Panc1 (cell line): ENCODE measurements around the gene HELB. TPM values are rescaled to one million over a fixed set of nuclear protein-coding genes. Genes with fewer than 3 reads are reported as not detected.

Source experiments
- ATAC-seq: fragments of 200-7000 bp; cut with Tn5 transposase; 2 replicates; pipeline ENCODE4 v1.9.1; 2020; ENCODE audit warnings: mild to moderate bottlenecking, moderate library complexity
- BruUV-seq: library from RNA; stranded (reverse); fragments of 400-500 nt; replicated peaks from 2 replicates; lab custom pipeline; 2021; lab: Mats Ljungman, UMichigan
- CTCF ChIA-PET: fragments of 300-600 bp; sonication (Branson Sonifier 250); formaldehyde crosslinking; loops from one replicate; lab custom pipeline; 2022; ENCODE audit warnings: antibody characterized with exemption; lab: Charles Lee
- POLR2A ChIA-PET: fragments of 300-600 bp; sonication (Branson Sonifier 250); formaldehyde crosslinking; loops from one replicate; lab custom pipeline; 2022; ENCODE audit warnings: antibody characterized with exemption; lab: Charles Lee
- DNase-seq: peaks from one replicate; pipeline ENCODE4 v3.0.0-alpha.2; 2010; ENCODE audit warnings: low read depth, low spot score
- H3K27ac ChIP-seq: 2 replicates; pipeline ENCODE4 v1.5.1; 2011; ENCODE audit warnings: mild to moderate bottlenecking, low read length, inconsistent platforms
- H3K27me3 ChIP-seq: fragments of 200-500 bp; sonication (Bioruptor generic); 2 replicates; pipeline ENCODE4 v1.6.0; 2014; ENCODE audit warnings: low read length, inconsistent platforms; ENCODE audit not compliant: control insufficient read depth, insufficient read depth
- H3K36me3 ChIP-seq: fragments of 200-500 bp; sonication (Bioruptor generic); 2 replicates; pipeline ENCODE4 v1.5.1; 2014; ENCODE audit warnings: inconsistent platforms, mild to moderate bottlenecking, low read length, moderate library complexity; ENCODE audit not compliant: control insufficient read depth, insufficient read depth
- H3K4me1 ChIP-seq: 2 replicates; pipeline ENCODE4 v1.5.1; 2011; ENCODE audit warnings: inconsistent platforms, mild to moderate bottlenecking, low read length, moderate library complexity; ENCODE audit not compliant: control insufficient read depth, insufficient read depth
- H3K4me3 ChIP-seq, 2 experiments: 2 replicates each; pipeline ENCODE4 v1.5.1; 2011 to 2012; ENCODE audit warnings: low read depth in 2 of 2, low read length in 2 of 2, mild to moderate bottlenecking in 2 of 2, inconsistent platforms in 1 of 2, moderate library complexity in 1 of 2
- H3K9me3 ChIP-seq: fragments of 200-500 bp; sonication (Bioruptor generic); 2 replicates; pipeline ENCODE4 v1.5.1; 2014; ENCODE audit warnings: low read depth, mild to moderate bottlenecking, inconsistent platforms, low read length, moderate library complexity; ENCODE audit not compliant: control insufficient read depth, insufficient read depth
- POLR2AphosphoS5 ChIP-seq: IDR thresholded peaks from 2 replicates; pipeline ENCODE4 v1.6.1; 2012; ENCODE audit warnings: mild to moderate bottlenecking, low read depth, low read length, moderate library complexity
- REST ChIP-seq, 2 experiments: IDR thresholded peaks; 2 replicates each; pipeline ENCODE4 v1.6.1; 2011 to 2012; ENCODE audit warnings: low read depth in 2 of 2, control low read depth in 1 of 2, low read length in 1 of 2, mild to moderate bottlenecking in 1 of 2, moderate library complexity in 1 of 2; ENCODE audit not compliant: insufficient read depth in 1 of 2
- SIN3A ChIP-seq: IDR thresholded peaks from 2 replicates; pipeline ENCODE4 v1.6.1; 2012; ENCODE audit warnings: low read depth, mild to moderate bottlenecking, low read length, moderate library complexity, borderline replicate concordance; ENCODE audit not compliant: insufficient read depth
- TCF7L2 ChIP-seq: IDR thresholded peaks from 2 replicates; pipeline ENCODE4 v1.6.1; 2011; ENCODE audit warnings: mild to moderate bottlenecking, low read depth, low read length, inconsistent platforms
- in situ Hi-C: cut with HindIII; loops from 2 replicates; pipeline ENCODE4 v1.10.0; 2016; ENCODE audit warnings: low sequenced_read_pairs, low pct_unique_long_range_greater_than_20kb
- intact Hi-C: fragments of 100-400 bp; cut with micrococcal nuclease; formaldehyde crosslinking; loops from one replicate; pipeline ENCODE4 v1.10.0; 2022; ENCODE audit not compliant: unreplicated experiment
- total RNA-seq: library from RNA; stranded (reverse); gene quantifications from one replicate; pipeline ENCODE4 v1.2.1, GENCODE V29; 2021; ENCODE audit not compliant: unreplicated experiment
- TF ChIP-seq, protein P1 (sequence below): fragments of 450-650 bp; IDR thresholded peaks from 2 replicates; pipeline ENCODE4 v1.5.1; 2017; ENCODE audit warnings: mild to moderate bottlenecking

HELB gene
- total RNA-seq, 1 experiment from 2014 or later: 4.9 TPM

GRCh38 chr12:66351301-66351700, 49.0 kb downstream of the HELB start:
- Histone ChIP-seq H3K4me3 (no peak overlapping the region), H3K9me3 (no peaks in the 10 kb centered on the region), H3K36me3 (no peaks in the 10 kb centered on the region), H3K27me3 (no peaks in the 10 kb centered on the region), H3K27ac (no peak overlapping the region), H3K4me1 (no peaks in the 10 kb centered on the region)
- DNase-seq: no peak
- POLR2A ChIA-PET: no interaction called here
- ATAC-seq: no peak
- TF ChIP-seq POLR2AphosphoS5 (no peak), TCF7L2 (no peak), SIN3A (no peak), REST (IDR thresholded peaks at IDR 0.05; ENCODE audit: insufficient read depth in 1 of 2, low read depth in 2 of 2, low read length in 1 of 2) (no peak)
- TF ChIP-seq, protein P1, sequence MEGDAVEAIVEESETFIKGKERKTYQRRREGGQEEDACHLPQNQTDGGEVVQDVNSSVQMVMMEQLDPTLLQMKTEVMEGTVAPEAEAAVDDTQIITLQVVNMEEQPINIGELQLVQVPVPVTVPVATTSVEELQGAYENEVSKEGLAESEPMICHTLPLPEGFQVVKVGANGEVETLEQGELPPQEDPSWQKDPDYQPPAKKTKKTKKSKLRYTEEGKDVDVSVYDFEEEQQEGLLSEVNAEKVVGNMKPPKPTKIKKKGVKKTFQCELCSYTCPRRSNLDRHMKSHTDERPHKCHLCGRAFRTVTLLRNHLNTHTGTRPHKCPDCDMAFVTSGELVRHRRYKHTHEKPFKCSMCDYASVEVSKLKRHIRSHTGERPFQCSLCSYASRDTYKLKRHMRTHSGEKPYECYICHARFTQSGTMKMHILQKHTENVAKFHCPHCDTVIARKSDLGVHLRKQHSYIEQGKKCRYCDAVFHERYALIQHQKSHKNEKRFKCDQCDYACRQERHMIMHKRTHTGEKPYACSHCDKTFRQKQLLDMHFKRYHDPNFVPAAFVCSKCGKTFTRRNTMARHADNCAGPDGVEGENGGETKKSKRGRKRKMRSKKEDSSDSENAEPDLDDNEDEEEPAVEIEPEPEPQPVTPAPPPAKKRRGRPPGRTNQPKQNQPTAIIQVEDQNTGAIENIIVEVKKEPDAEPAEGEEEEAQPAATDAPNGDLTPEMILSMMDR: no peak
- intact Hi-C loops (loop anchor here (5.0 kb wide), 1 partner anchor 341 kb away; no protein-coding TSS in a partner anchor), in situ Hi-C loops (no loop called here)
- BruUV-seq: no TSS peak
- CTCF ChIA-PET: interaction anchor here (0.7 to 1.2 kb wide), 2 partner anchors 107 to 206 kb away, joined by 3 to 7 read pairs; no protein-coding TSS in a partner anchor

DNA sequence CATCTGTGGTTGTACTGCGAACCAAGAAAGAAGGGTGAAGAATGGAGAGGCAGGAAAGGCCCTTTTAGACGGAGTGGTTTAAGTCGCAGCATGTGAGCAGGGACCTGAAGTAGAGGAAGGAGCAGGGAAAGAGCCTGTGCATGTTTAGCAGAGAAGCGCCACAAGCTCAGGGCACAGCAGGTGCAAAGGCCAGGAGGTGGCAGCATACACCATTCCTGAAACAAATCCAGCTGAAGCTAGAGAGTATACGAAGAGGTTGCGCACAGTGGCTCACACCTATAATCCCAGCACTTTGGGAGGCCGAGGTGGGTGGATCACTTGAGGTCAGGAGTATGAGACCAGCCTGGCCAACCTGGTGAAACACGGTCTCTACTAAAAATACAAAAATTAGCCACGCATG, 49.9 kb downstream of the HELB start:
- Histone ChIP-seq H3K27ac (no peak overlapping the region), H3K4me3 (no peak overlapping the region), H3K27me3 (no peaks in the 10 kb centered on the region), H3K36me3 (no peaks in the 10 kb centered on the region), H3K9me3 (no peaks in the 10 kb centered on the region), H3K4me1 (no peaks in the 10 kb centered on the region)
- no TSS peak for BruUV-seq
- in situ Hi-C loops: no loop called here
- intact Hi-C loops: loop anchor here (5.0 kb wide), 1 partner anchor 340 kb away; no protein-coding TSS in a partner anchor
- ATAC-seq: peak; percentile 91
- TF ChIP-seq TCF7L2 (no peak), REST (IDR thresholded peaks at IDR 0.05; ENCODE audit: insufficient read depth in 1 of 2, low read depth in 2 of 2, low read length in 1 of 2) (no peak), SIN3A (no peak), POLR2AphosphoS5 (no peak)
- TF ChIP-seq, protein P1: peak; percentile 72
- POLR2A ChIA-PET: interaction anchor here (0.6 kb wide), 1 partner anchor 126 kb away, joined by 3 read pairs; no protein-coding TSS in a partner anchor
- CTCF ChIA-PET: interaction anchor here (0.9 kb wide), 1 partner anchor 9 kb away, joined by 5 read pairs; no protein-coding TSS in a partner anchor
- DNase-seq: no peak
